Measurements from ENCODE around the gene TTYH3. TPM values are rescaled to one million over a fixed set of nuclear protein-coding genes. Genes with fewer than 3 reads are reported as not detected.

The TTYH3 gene
- total RNA-seq, 1 experiment from 2014 or later: 187 TPM

GRCh38 chr7:2701832-2702593, 70.2 kb downstream of the TTYH3 start:
- H3K27ac Mint-ChIP-seq (ENCODE audit: unreplicated experiment): no peak overlapping the region
- intact Hi-C loops (cut with micrococcal nuclease; ENCODE audit: unreplicated experiment): no loop called here
- BruUV-seq (replicated peaks): no TSS peak
- TF ChIP-seq CTCF (IDR thresholded peaks at IDR 0.05; ENCODE audit: unreplicated experiment): no peak
- no peaks in the 10 kb centered on the region for H3K4me1 Mint-ChIP-seq (ENCODE audit: low read depth, unreplicated experiment)
- DNase-seq: no peak
- H3K4me3 Mint-ChIP-seq (ENCODE audit: low read depth, unreplicated experiment): no peak overlapping the region
- H3K27me3 Mint-ChIP-seq (ENCODE audit: unreplicated experiment): peaks cover 63% of the 10 kb centered on the region
- H3K9me3 Mint-ChIP-seq (ENCODE audit: low read depth, unreplicated experiment): no peaks in the 10 kb centered on the region
- H3K36me3 Mint-ChIP-seq (ENCODE audit: insufficient read depth, unreplicated experiment): no peaks in the 10 kb centered on the region
- CTCF ChIA-PET: interaction anchor here (0.6 to 1.1 kb wide), 2 partner anchors 10 to 146 kb away, joined by 3 to 12 read pairs; no protein-coding TSS in a partner anchor

GRCh38 chr7:2702594-2702957, 70.8 kb downstream of the TTYH3 start:
- no peaks in the 10 kb centered on the region for H3K9me3 Mint-ChIP-seq (ENCODE audit: low read depth, unreplicated experiment)
- H3K36me3 Mint-ChIP-seq (ENCODE audit: insufficient read depth, unreplicated experiment): no peaks in the 10 kb centered on the region
- TF ChIP-seq CTCF (IDR thresholded peaks at IDR 0.05; ENCODE audit: unreplicated experiment): no peak
- H3K27ac Mint-ChIP-seq (ENCODE audit: unreplicated experiment): no peak overlapping the region
- no peak overlapping the region for H3K4me3 Mint-ChIP-seq (ENCODE audit: low read depth, unreplicated experiment)
- no TSS peak for BruUV-seq (replicated peaks)
- CTCF ChIA-PET: no interaction called here
- intact Hi-C loops (cut with micrococcal nuclease; ENCODE audit: unreplicated experiment): no loop called here
- H3K4me1 Mint-ChIP-seq (ENCODE audit: low read depth, unreplicated experiment): no peaks in the 10 kb centered on the region
- DNase-seq: no peak
- peaks cover 63% of the 10 kb centered on the region for H3K27me3 Mint-ChIP-seq (ENCODE audit: unreplicated experiment)

- H3K27ac Mint-ChIP-seq (ENCODE audit: unreplicated experiment): no peak overlapping the region
- peaks cover 10% of the 10 kb centered on the region for H3K4me1 Mint-ChIP-seq (ENCODE audit: low read depth, unreplicated experiment)
- no peak for TF ChIP-seq CTCF (IDR thresholded peaks at IDR 0.05; ENCODE audit: unreplicated experiment)
- H3K27me3 Mint-ChIP-seq (ENCODE audit: unreplicated experiment): peaks cover 35% of the 10 kb centered on the region
- BruUV-seq (replicated peaks): no TSS peak
- H3K36me3 Mint-ChIP-seq (ENCODE audit: insufficient read depth, unreplicated experiment): peaks cover 18% of the 10 kb centered on the region
- H3K9me3 Mint-ChIP-seq (ENCODE audit: low read depth, unreplicated experiment): no peaks in the 10 kb centered on the region
- CTCF ChIA-PET: no interaction called here
- no peak for DNase-seq
- intact Hi-C loops (cut with micrococcal nuclease; ENCODE audit: unreplicated experiment): no loop called here
- no peak overlapping the region for H3K4me3 Mint-ChIP-seq (ENCODE audit: low read depth, unreplicated experiment)
Observed at GRCh38 chr7:2705371-2706096, 73.7 kb downstream of the TTYH3 start.

GRCh38 chr7:2706685-2707126, 74.9 kb downstream of the TTYH3 start:
- H3K36me3 Mint-ChIP-seq (ENCODE audit: insufficient read depth, unreplicated experiment): peaks cover 25% of the 10 kb centered on the region
- BruUV-seq (replicated peaks): no TSS peak
- no peaks in the 10 kb centered on the region for H3K9me3 Mint-ChIP-seq (ENCODE audit: low read depth, unreplicated experiment)
- intact Hi-C loops (cut with micrococcal nuclease; ENCODE audit: unreplicated experiment): no loop called here
- H3K27ac Mint-ChIP-seq (ENCODE audit: unreplicated experiment): no peak overlapping the region
- no peak for TF ChIP-seq CTCF (IDR thresholded peaks at IDR 0.05; ENCODE audit: unreplicated experiment)
- no peak overlapping the region for H3K4me3 Mint-ChIP-seq (ENCODE audit: low read depth, unreplicated experiment)
- DNase-seq: no peak
- H3K4me1 Mint-ChIP-seq (ENCODE audit: low read depth, unreplicated experiment): peaks cover 10% of the 10 kb centered on the region
- CTCF ChIA-PET: interaction anchor here (0.7 kb wide), 1 partner anchor 57 kb away, joined by 3 read pairs; no protein-coding TSS in a partner anchor
- peaks cover 23% of the 10 kb centered on the region for H3K27me3 Mint-ChIP-seq (ENCODE audit: unreplicated experiment)

All from Calu3 (cell line).